GM18951 (cell line): ENCODE results near the gene DNAJC8.

Source experiments
- POLR2A ChIP-seq: IDR thresholded peaks from 4 replicates; pipeline ENCODE4 v1.6.1; 2011; ENCODE audit warnings: mild to moderate bottlenecking; ENCODE audit not compliant: insufficient read length, insufficient read depth; ENCODE audit errors: extremely low read depth
- in situ Hi-C: fragments of 300-500 bp; cut with MboI; formaldehyde crosslinking; loops from one replicate; pipeline ENCODE4 v1.12.0; 2022; ENCODE audit warnings: low sequenced_read_pairs, mixed read lengths, inconsistent platforms; ENCODE audit not compliant: unreplicated experiment

DNAJC8 gene

GRCh38 chr1:28259934-28260802 lies 27.3 kb upstream of the DNAJC8 start:
- no peak for TF ChIP-seq POLR2A
- in situ Hi-C loops = no loop called here

DNA sequence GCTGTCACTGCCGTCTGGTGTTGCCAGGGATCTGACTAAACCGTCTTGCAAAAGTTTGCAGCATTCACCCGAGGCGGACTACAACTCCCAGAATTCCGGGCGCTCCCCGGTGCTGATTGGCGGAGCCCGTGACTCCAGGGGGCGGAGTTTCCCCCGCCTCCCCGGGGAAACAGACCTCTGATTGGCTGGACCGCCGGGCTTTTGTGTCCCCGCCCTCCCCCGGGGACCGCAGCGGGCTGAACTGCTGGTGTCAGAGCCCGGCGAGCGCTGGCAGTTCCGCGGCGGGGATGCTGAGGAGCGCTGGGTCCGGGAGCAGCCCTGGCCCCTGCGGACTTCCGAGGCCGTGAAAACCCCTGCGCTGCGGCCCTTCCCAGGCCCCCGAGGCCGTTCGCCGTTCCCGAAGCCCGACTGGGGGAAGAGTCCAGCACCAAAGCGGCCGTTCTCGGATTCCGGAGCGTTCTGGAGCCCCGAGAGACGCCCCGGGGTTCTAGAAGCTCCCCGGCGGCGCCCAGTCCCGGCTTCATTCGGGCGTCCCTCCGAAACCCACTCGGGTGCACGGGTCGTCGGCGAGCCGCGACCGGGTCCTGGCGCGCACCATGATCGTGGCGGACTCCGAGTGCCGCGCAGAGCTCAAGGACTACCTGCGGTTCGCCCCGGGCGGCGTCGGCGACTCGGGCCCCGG lies 26.6 kb upstream of the DNAJC8 start, which contains the start of gene SESN2:
TSS of gene SESN2 (plus strand) at position 267 of the 682 bp plus-strand sequence. CDS start at position 597, 330 bp downstream.
- TF ChIP-seq POLR2A = peak; percentile 99
- in situ Hi-C loops = no loop called here

DNA sequence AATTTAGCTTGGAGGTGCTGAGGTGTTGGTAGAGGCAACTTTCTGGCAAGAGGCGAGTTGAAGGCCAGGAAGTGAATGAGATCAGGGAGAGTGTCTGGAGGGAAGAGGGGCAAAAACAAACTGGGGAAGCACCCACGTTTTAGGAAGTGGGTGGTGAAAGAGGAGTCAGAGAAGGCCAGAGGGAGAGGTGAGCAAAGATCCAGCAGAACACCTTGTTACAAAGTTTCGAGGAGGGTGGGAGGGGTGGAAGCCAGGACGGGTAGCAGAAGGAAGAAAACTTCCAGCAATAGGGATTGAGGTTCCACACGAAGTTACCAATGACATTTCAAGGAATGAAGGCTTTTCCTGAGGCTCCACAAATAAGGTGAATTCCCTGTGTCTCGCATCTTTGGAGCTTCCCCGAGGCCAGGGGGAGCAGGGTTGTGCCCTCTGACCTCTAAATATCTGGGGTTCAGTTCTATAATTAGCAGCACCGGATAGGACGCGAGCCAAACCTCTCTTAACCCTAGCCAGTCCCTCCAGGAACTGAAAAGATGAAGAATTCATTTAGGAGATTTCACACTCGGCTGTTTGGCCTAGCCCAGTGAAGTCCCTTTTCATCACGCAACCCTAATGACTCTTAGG lies 25.9 kb upstream of the DNAJC8 start:
- no peak for TF ChIP-seq POLR2A

GRCh38 chr1:28257736-28258135 lies 24.9 kb upstream of the DNAJC8 start:
- in situ Hi-C loops = no loop called here
- no peak for TF ChIP-seq POLR2A

More for the DNA sequence above, 25.9 kb upstream of the DNAJC8 start:
- in situ Hi-C loops = no loop called here

DNA sequence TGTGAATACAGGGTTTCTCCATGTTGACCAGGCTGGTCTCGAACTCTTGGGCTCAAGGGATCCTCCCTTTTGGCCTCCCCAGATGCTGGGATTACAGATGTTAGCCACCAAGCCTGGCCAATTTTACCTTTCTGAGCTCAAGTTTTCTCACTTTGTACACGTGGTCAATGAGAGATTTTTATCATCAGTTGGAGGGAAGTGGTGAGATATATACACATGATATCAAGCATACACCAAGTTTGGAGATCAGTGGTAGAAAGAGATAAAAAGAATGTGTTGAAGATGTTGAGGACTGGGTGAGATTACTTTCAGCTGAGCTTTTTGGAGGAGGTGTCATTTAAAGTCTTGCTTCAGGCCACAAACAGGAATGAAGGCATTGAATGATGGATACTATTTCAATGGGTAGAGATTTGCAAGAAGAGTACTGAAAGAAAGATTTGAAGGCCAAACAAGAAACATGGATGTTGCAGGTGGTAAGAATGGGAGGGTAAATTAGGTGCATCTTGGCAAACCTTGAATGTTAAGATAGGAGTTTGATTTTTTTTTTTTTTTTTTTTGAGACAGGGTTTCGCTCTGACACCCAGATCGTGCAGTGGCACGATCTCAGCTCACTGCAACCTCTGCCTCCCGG lies 23.5 kb upstream of the DNAJC8 start:
- in situ Hi-C loops = no loop called here
- no peak for TF ChIP-seq POLR2A

GRCh38 chr1:28249866-28250295 lies 17.1 kb upstream of the DNAJC8 start:
- no peak for TF ChIP-seq POLR2A
- in situ Hi-C loops = no loop called here

DNA sequence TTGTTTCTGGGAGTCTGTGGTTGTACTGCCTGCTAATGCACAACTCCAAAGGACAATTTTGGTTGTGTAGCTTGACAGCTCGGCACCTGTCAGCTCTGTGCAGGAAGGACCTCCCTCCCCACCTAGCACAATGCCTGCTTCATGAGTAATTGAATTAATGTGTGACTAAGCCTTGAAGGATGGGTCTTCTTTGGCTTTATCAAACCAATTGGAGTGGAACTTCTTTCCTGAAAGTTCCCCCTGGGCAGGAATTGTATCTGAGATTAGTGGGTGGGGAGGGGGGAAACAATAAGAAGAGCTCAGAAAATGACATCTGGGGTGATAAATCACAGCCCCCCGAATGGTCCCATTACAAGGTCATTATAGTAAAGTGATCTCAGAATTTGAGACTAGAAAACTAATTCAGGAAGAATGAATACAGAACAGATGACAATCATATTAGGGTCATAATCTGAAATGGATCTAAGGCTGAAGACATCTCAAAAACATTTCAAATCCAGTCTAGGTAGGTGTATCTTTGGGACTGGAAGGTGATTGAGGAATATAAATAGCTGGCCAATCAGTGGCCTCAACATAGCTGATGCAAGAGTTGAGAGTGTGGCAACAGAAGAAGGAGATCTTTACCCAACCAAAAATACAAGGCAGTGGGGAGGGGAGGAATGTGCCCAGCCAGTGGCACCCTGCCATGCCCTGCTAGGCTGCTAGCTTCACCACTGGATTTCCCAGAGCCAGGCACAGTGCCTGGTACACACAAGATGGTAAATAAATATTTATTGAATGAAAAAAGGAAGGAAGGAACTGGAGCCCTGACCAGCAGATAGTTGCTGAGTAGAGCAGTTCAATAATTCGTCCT lies 16.4 kb upstream of the DNAJC8 start:
- no peak for TF ChIP-seq POLR2A
- in situ Hi-C loops = no loop called here

DNA sequence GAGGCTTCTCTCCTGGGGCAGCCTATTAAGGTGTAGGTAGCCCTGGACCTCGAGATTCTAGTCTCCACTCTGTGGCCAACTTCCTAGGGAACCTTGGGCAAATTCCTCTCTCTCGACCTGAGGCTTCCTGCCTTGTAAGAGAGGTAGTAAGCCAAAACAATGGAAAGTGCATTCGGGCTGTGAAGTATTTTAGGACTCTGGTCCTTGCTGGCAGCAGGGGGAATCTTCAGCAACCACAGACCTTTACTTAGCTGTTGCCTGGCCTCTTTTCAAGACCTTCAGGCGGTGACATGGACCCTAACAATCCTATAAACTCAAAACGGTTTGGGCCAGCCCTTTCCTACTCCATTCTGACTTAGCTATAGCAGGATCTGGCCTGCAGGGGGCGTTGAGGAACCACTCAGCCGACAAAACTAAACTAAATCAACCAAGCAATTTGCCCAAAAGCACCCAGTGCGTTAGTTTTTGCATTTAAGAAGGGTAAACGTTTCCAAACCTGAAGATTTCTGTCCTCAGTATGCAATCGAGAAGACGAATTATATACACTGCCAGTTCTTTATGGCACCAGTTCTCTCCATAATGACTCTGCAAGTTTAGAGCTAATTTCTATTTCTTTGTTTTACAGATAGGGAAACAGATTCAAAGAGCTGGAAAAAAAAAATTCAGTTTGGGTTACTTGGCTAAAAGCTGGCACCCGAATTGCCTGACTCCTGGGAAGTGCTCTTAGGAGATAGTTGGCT lies 15.6 kb upstream of the DNAJC8 start:
- TF ChIP-seq POLR2A = no peak
- in situ Hi-C loops = no loop called here

- in situ Hi-C loops = no loop called here
- no peak for TF ChIP-seq POLR2A
These were observed 14.9 kb upstream of the DNAJC8 start for GRCh38 chr1:28247612-28248272.

DNA sequence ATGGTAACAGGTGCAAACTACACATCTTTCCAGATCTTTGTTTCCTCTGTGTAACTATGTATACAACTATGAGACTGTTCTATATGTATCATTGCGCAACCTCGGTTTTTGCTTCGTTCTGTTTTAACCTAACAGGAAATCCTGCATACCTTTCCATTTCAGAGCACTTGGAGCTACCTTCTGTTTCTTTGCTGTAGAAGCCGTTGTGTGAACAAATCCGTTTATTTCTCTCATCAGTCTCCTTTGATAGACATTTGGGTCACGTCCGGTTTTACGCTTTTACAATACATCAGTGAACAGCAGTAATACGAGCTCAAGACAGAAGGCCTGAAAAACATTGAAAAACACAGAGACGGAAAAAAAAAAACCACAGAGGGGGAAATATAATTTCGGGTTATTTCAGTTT lies 13.6 kb upstream of the DNAJC8 start:
- in situ Hi-C loops = no loop called here
- TF ChIP-seq POLR2A = no peak
